SK-MEL-5 (cell line): ENCODE measurements around the gene MPPE1. TPM values are rescaled to one million over a fixed set of nuclear protein-coding genes. Genes with fewer than 3 reads are reported as not detected.
A peak's percentile ranks its signal among the peaks of the same experiment; 100 is the strongest.
"Not testable (repeated sequence)": the region's sequence is repeated elsewhere in the genome, so short reads cannot be mapped to it uniquely, and the experiment has no call there.

Source experiments
- DNase-seq: peaks from one replicate; pipeline ENCODE4 v3.0.0-alpha.2; 2016; ENCODE audit warnings: low read depth, low spot score
- in situ Hi-C: cut with HindIII; loops from 2 replicates; pipeline ENCODE4 v1.10.0; 2016; ENCODE audit warnings: low sequenced_read_pairs, high pct_unique_total_duplicates, low pct_unique_long_range_greater_than_20kb
- total RNA-seq: library from RNA; depleted of rRNA; stranded (reverse); fragments of >200 nt; shearing (Covaris generic); gene quantifications from 2 replicates; pipeline ENCODE4 v1.2.3, GENCODE V29; 2014

Gene MPPE1
- total RNA-seq, 1 experiment from 2014 or later = 21.7 TPM

DNA sequence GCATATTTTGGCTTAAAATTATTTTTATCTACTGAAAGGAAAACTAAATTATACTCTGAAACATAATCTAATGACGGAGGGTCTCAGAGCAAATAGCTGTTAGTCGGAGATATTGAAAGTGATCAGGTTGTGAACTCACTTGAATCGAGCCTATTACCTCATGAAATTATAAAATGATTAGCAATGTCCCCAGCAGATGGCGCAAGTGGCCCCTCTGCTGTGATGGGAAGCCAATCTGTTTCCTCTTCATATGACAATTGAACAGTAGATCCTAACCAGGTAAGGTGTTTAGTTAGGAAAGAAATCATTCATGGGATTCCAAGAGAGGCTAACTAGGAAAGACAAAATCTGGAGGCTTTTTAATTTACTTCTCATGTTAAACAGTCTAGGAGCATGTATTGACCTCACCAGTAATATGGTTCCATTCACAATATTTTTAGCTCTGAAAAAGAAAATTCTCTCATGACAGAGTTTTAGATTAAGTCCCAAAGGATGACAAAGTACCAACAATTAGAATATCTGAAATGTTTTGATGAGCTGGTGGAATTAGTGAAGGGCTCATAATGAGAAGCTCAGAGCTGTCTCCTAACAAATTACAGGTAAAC is 29.9 kb upstream of the MPPE1 start:
- in situ Hi-C loops = no loop called here
- DNase-seq = peak; percentile 72

DNA sequence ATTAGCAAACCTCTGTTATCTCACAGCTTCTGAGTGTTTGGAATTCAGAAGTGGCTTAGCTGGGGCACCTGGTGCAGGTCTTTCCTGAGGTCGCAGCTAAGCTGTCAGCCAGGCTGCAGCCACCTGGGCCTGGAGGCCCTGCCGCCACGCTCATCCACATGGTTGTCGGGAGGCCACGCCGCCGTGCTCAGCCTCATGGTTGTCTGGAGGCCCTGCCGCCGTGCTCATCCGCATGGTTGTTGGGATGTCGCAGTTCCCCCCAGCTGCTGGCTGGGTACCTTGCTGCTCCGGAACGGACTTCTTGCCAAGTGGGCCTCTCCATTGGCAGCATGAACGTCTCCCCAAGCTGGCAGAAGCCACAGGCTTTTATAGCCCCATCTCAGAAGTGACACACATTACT is 24.3 kb upstream of the MPPE1 start:
- in situ Hi-C loops = no loop called here
- no peak for DNase-seq

DNA sequence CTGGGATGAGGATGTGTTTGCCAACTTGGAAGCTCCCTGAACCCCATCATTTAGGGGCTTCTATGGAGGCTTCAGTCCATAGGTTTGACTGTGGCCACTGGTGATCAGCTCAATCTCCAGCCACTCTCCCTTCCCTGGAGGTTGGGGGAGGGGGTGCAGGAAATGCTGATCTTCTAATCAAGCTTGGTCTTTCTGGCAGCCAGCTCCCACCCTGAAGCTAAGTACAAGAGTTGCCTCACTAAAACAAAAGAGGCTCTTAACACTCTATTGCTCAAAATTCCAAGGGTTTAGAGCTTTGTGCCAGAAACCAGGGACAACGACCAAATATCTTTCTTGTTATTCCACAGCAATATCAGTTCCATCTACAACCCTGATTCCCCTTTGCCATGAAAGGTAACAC is 19.4 kb upstream of the MPPE1 start:
- no peak for DNase-seq
- in situ Hi-C loops = no loop called here

DNA sequence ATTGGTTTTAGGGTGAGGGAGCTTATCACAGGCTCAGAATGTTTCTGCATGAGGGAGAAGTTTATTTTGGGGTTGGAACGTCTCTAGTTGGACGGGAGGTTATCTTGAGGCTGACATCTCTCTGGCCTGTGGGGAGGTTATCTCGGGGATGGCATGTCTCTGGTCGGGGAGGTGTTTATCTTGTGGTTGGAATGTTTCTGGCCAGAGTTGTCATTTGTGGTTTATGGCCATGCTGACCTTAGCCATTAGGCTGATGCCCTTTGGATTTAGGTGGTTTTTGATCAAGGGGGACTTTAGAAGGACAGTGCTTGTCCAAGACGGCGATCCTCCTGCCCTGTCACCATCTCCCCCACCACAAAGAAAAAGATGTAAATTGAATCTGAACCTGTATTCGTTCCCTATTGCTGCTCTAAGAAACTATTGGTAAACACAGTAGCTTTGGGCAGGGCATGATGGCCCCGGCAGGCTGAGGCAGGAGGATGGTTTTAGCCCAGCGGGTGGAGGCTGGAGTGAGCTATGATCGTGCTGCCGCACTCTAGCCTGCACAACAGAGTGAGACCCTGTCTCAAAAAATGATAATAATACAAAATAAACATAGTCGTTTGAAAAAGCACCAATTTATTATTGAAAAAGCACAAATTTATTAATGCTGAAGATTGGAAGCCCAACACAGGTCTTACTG is 17.8 kb upstream of the MPPE1 start:
- no peak for DNase-seq
- in situ Hi-C loops = no loop called here

DNA sequence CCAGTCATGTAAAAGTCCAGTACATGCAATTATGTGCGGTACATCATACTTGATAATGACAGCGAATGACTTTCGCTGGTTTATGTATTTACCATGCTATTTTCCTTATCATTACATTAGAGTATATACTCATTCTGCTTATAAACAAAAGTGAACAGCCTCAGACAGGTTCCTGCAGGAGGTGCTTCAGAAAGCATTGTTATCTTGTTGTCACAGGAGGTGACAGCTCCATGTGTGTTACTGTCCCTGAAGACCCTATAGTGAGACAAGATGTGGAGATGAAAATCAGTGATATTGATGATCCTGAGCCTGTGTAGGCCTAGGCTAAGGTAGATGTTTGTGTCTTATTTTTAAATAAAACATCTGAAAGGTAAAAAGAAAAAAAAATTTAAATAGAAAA is 15.3 kb upstream of the MPPE1 start:
- in situ Hi-C loops = no loop called here
- no peak for DNase-seq

GRCh38 chr18:11919522-11919921 is 11.4 kb upstream of the MPPE1 start:
- in situ Hi-C loops = not testable (repeated sequence)

GRCh38 chr18:11916880-11917279 is 8.8 kb upstream of the MPPE1 start:
- in situ Hi-C loops = not testable (repeated sequence)

More at GRCh38 chr18:11919522-11919921, 11.4 kb upstream of the MPPE1 start:
- not testable (repeated sequence) for DNase-seq

DNA sequence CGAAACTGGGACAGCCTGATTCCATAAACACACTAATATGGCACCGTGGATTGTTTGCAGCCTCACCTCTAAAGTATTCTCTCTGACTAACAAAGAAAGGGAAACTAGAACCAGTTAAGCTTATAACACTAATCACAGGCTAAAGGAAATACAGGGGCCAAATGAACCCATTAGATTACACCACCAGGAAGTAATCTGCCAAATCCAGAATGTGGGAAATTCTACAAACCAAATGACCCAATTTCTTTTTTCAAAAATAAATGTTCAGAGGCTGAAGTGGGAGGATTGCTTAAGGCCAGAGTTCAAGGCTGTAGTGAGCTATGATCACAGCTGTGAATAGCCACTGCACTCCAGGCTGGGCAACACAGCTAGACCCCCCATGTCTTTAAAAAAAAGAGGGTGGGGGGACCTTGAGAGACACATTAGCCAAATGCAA is 1.5 kb upstream of the MPPE1 start:
- in situ Hi-C loops = no loop called here
- DNase-seq = no peak

More at GRCh38 chr18:11916880-11917279, 8.8 kb upstream of the MPPE1 start:
- not testable (repeated sequence) for DNase-seq

DNA sequence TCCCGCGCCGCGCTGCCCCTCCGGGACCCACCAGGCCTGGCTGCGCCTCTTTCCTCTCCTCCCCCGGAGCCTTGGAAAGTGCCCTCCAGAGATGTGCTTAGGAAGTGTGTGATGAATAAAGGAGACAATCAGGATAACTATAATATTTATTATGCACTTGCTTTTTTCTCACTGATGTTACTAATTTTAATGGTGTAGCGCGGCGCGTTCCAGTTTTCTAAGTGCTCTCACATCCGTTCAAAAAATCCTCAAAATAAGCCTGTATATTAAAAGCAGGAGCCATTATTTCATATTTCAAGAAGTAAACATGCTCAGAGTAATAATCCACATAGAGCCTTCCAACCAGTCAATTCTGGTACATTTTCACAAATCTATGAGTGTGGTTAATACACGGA is 941 bp upstream of the MPPE1 start:
- peak; percentile 4 for DNase-seq
- in situ Hi-C loops = no loop called here

DNA sequence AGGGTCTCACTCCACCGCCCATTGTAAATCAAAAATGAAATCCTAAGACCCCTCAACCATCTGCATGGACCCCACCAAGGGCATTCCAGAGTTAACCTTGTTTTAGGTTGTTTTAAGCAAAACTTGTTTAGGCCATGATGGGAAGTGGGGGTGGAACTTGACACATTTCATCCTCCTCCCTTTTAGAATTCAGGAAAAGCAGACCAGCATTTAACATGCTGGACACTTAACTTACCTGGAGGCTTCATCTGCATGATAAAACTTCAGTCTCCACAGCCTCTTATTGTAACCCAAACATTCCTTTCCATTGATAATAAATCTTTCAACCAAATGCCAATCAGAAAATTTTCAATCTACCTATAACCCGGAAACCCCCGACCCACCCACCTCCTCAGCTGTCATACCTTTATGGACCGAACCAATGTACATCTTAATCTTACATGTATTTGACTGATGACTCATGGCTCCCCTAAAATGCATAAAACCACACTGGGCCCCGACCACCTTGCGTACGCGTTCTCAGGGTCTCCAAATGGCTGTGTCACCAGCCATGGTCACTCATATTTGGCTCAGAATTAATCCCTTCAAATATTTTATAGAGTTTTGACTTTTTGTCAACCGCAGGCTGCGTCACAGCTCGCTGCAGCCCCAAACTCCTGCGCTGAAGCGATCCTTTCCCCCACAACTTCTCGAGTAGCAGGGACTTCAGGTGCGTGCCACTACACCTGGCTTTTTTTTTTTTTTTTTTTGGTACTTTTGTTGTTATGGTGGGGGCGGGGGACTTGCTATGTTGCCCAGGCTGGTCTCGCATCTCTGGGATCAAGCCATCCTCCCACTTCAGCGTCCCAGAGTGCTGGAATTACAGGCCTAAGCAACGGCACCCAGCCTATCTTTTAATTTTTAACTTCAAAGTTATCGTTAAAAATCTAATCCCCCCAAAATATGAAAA is 917 bp downstream of the MPPE1 start:
- no peak for DNase-seq
- in situ Hi-C loops = no loop called here

- in situ Hi-C loops = no loop called here
These were observed 1.9 kb downstream of the MPPE1 start for GRCh38 chr18:11906176-11906575.

GRCh38 chr18:11905613-11906012 is 2.5 kb downstream of the MPPE1 start:
- DNase-seq = no peak
- in situ Hi-C loops = no loop called here

More at GRCh38 chr18:11906176-11906575, 1.9 kb downstream of the MPPE1 start:
- no peak for DNase-seq

- in situ Hi-C loops = no loop called here
- no peak for DNase-seq
These were observed 5.4 kb downstream of the MPPE1 start for GRCh38 chr18:11902522-11903292.

- no peak for DNase-seq
- in situ Hi-C loops = no loop called here
These were observed 6.2 kb downstream of the MPPE1 start for GRCh38 chr18:11901826-11902438.

GRCh38 chr18:11899063-11899462 is 9.1 kb downstream of the MPPE1 start:
- no peak for DNase-seq
- in situ Hi-C loops = no loop called here

DNA sequence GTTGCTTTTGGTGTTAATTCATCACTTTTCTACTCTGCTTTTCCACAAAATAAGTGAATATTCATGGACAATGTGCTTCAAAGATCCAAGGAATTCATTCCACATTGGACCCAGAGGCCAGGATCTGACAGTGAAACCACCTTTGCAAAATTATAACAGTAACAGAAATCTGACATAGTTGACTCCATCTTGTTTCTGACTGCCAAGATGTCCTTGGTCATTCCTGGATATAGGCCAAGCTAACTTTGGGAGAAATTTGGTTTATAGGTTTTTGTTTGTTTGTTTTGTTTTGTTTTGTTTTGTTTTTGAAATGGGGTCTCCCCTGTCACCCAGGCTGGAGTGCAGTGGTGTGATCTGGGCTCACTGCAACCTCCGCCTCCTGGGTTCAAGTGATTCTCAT is 10.3 kb downstream of the MPPE1 start:
- DNase-seq = no peak
- in situ Hi-C loops = no loop called here

GRCh38 chr18:11892438-11892837 is 15.7 kb downstream of the MPPE1 start:
- in situ Hi-C loops, DNase-seq: not testable (repeated sequence)
